ENCODE data around the gene RNF126.
"Not testable (repeated sequence)": the region's sequence is repeated elsewhere in the genome, so short reads cannot be mapped to it uniquely, and the experiment has no call there.

RNF126 gene

GRCh38 chr19:685454-685931, 22.5 kb upstream of the RNF126 start:
- DNase-seq, result no peak

GRCh38 chr19:682678-683320, 19.8 kb upstream of the RNF126 start:
- DNase-seq, result no peak

GRCh38 chr19:681029-682019, 18.3 kb upstream of the RNF126 start:
- peak; percentile 96 to 99 (median 96) for DNase-seq

GRCh38 chr19:680287-681028, 17.4 kb upstream of the RNF126 start:
- peak; percentile 98 to 100 (median 99) for DNase-seq

GRCh38 chr19:679418-680286, 16.6 kb upstream of the RNF126 start:
- DNase-seq, result peak; percentile 74 to 86 (median 80)

GRCh38 chr19:678791-679388, 15.9 kb upstream of the RNF126 start:
- no peak for DNase-seq

GRCh38 chr19:677601-678436, 14.8 kb upstream of the RNF126 start:
- DNase-seq, result no peak

- DNase-seq, result no peak
Measured at GRCh38 chr19:677201-677600, 14.2 kb upstream of the RNF126 start.

- peak in 2 of 4 experiments; percentile 53 to 68 for DNase-seq
Measured at GRCh38 chr19:676339-677105, 13.5 kb upstream of the RNF126 start, which contains the start of gene FSTL3. FSTL3 (plus strand) TSS chr19:676392; CDS start chr19:676424, 32 bp downstream.

- no peak for DNase-seq
Measured at GRCh38 chr19:676007-676338, 13.0 kb upstream of the RNF126 start.

GRCh38 chr19:674282-675151, 11.5 kb upstream of the RNF126 start:
- no peak for DNase-seq

GRCh38 chr19:670609-671075, 7.6 kb upstream of the RNF126 start:
- DNase-seq, result no peak

- DNase-seq, result not testable (repeated sequence)
Measured at GRCh38 chr19:668675-669434, 5.8 kb upstream of the RNF126 start.

- DNase-seq, result not testable (repeated sequence)
Measured at GRCh38 chr19:666985-667573, 4.1 kb upstream of the RNF126 start.

- peak; percentile 80 to 91 (median 88) for DNase-seq
Measured at GRCh38 chr19:664913-665443, 2.0 kb upstream of the RNF126 start.

GRCh38 chr19:663682-664117, 686 bp upstream of the RNF126 start:
- no peak for DNase-seq

All from suppressor macrophage (primary cell).